Activated CD8-positive, alpha-beta memory T cell treated with anti-CD3 and anti-CD28 coated beads, Interleukin-2, amount 50 U/mL, for 24 hours (primary cell): ENCODE results near the gene SUPT3H.
A peak's percentile ranks its signal among the peaks of the same experiment; 100 is the strongest.

ENCODE experiments used
- DNase-seq: peaks from one replicate; pipeline ENCODE4 v3.0.0-alpha.2; 2020; ENCODE audit errors: extremely low read depth

The SUPT3H gene

GRCh38 chr6:45377554-45378333 lies at the start of gene SUPT3H:
Gene SUPT3H (minus strand): TSS chr6:45377934.
- DNase-seq = peak; percentile 91

GRCh38 chr6:45426251-45426650 lies 48.5 kb upstream of the SUPT3H start:
- DNase-seq = no peak

DNA sequence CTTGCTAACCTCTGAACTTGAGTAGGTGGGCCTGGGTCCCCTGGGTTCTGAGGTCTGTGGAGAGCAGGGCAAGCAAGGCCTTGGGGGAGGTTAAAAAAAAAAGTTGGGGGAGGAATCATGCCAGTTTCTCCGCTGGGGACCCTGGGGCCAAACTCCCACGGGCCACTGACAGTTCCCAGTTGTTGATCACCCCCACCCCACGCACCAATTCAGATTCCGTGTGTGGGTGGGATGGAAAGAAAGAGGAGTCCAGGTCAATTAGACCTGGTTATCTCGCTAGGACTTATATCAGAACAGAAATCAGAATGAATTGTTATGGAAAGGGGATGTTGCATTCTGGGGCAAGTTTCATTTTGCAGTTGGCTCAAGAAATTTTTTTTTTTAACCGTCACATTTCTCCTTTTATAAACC lies 46.7 kb upstream of the SUPT3H start:
- DNase-seq = no peak

DNA sequence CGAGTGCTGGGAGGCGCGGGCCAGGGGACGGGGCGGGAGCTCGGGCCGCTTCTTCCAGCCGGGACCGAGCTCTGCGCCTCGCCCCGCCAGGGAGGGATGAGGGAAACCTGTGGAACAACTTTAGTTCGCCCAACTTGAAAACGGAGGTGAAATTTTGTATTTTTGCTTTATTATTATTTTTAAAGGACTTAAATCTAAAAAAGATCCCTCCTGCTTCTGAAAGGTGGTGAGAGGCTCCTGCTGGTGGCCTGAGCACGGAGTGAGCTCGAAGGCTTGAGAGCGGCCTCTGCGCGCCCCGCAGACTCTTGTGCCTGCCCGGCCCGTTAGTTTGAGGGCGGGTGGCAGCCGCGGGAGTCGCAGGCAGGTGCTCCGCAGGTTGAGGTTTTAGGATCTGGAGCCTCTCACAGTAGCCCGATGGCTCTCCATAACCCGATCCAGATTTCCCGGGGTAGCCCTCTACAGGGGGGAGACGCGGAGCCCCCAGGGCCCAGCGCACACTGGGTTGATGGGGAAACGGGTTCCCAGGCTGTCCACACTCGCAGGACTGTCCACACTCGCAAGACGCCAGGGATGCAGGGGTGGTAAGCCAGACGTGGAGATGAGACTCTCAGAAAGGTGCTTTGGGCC lies 46.2 kb upstream of the SUPT3H start:
- no peak for DNase-seq

GRCh38 chr6:45423111-45423823 lies 45.5 kb upstream of the SUPT3H start:
- DNase-seq = no peak

DNA sequence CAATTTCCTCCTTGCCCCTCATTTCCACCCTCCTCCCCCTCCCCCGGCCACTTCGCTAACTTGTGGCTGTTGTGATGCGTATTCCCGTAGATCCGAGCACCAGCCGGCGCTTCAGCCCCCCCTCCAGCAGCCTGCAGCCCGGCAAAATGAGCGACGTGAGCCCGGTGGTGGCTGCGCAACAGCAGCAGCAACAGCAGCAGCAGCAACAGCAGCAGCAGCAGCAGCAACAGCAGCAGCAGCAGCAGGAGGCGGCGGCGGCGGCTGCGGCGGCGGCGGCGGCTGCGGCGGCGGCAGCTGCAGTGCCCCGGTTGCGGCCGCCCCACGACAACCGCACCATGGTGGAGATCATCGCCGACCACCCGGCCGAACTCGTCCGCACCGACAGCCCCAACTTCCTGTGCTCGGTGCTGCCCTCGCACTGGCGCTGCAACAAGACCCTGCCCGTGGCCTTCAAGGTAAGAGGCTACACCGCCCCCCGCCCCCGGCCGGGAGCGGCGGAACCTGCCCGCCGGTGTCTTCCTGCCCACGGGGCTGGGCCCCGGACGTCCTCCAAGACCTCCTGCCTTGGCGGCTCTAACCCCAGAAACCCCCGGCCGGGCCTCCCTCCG lies 44.9 kb upstream of the SUPT3H start:
- DNase-seq = no peak

- no peak for DNase-seq
Observed at GRCh38 chr6:45421709-45422502, 44.2 kb upstream of the SUPT3H start.

DNA sequence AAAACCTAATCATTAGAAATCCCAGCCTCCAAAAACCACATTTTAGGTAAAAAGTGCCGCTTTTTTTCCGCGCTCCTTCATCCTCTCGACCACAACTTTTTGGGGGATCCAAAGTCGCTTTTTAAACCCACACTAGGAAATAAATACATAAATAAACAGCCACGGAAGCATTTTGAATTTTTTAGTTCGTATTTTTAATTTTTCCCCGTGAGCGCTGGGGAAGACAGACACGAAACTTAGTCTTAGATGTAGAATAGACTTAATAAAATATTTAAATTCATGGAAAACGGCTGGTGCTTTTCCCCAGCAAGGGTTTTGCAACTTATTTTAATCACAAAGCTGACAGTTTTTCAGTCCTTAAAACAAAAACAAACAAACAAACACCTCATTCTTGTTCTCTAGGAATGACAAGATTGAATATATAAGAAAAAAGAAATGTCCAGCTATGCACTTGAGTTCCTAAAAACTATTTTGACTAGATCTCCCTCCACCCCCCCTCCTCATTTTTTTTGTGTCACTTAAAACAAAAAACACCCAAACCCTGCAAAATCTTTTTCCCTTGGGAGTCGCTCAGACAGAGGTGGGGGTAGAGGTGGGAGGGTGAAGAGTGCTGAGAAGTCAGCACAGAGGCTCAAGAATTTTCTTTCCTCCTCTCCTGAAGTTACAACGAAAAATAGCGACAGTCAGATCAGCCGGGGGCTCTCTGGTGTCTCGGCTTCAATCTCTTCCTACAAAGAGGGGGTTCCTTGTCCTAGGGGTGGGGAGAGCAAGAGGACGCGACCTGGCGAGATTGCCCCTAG lies 43.4 kb upstream of the SUPT3H start:
- DNase-seq = no peak

GRCh38 chr6:45420083-45420908 lies 42.6 kb upstream of the SUPT3H start:
- DNase-seq = no peak

GRCh38 chr6:45419571-45420082 lies 41.9 kb upstream of the SUPT3H start:
- DNase-seq = no peak

- no peak for DNase-seq
Observed at GRCh38 chr6:45417436-45417835, 39.7 kb upstream of the SUPT3H start.

DNA sequence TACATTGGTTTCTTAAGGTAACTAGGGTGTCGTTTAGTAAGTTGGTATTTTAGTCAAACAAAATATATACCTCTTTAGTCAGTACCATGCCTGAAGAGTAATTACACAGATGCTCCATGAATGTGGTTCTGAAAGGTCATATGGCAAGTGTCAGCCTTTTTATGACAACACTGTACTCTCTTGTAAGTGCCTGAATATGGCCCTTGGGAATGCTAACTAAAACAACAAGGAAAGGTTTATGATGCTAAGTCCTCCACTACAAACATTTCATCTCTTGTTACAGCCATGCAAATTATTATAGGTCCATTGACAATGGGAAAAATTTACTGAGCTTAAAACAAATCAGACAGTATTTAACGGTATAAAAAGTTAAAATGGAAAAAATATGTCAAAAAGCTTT lies 39.0 kb upstream of the SUPT3H start:
- no peak for DNase-seq

- DNase-seq = no peak
Observed at GRCh38 chr6:45415788-45416518, 38.2 kb upstream of the SUPT3H start.

DNA sequence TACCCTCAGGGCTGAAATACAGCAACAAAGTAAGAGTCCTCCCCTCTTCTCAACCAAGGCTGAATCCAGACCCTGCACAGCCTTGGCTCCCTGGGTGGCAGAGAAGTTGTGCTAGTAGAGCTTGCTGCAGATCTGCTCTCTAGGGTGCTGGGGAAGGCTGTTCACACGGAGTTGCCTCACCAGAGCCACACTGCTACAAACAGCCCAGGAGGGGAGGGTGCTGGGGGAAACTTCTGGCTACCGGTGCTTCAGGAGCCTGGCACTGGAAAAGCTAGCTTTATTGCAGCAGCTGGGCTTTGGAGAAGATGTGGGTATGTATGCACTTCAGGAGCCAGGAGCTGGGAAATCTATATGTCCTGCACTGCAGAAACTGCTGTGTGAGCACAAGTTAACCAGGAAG lies 37.6 kb upstream of the SUPT3H start:
- no peak for DNase-seq

GRCh38 chr6:45411959-45412358 lies 34.2 kb upstream of the SUPT3H start:
- no peak for DNase-seq

GRCh38 chr6:45400021-45400420 lies 22.3 kb upstream of the SUPT3H start:
- DNase-seq = no peak

DNA sequence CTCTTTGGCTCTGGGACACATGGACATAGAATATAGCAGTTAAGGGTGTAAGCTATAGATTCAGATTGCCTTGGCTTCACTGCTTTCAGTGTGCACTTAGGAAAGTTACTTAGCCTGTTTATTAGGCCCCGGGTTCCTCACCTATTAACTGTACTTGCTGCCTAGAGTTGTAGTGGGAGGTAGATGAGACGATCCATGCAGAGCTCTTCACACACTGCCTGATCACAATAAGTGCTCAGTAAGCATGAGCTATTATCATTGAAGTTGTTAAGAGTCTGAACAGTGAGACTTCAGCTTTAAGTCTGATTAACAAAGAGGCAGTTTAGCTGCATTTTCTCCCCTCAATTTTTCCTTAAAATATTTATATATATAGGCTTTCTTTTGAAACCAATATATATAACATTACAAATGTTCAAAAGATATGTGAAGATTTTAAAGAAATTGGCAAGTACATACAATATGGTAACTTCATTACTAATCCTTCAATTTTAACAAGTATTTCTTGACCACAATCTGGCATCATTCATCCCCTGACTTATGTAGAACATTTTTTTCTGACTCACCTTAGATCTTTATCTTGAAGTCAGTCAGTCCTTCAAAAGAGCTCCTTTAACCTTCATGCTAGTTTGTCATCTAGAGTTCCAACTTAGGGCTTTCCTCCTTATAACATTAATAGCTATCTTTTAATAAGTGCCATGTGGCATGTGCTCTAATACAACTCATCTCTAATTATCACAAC lies 20.5 kb upstream of the SUPT3H start:
- DNase-seq = no peak

DNA sequence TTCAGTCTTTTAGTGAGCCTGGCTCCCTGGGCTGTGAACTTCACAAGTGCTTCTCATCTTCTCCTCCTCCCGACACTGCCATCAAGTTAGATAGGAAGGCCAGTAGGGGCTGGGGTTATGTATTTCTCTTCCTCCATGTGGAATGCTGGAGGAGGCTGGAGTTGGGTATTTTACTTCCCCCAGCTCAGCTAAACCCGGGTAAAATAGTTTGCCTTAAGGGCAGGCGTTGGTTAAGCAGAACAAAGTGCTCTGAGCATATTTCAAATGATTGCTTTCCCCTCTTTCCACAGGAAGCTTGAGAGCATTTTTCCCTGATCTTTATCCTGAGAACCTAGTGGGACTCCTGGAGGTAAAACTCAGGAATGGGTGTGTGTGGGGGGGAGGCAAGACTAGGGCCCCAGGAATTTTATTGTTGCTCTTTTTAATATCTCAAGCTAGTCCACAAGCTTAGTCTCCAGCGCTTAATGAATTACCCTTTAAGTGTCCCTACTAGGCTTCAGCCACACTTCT lies 16.9 kb upstream of the SUPT3H start:
- no peak for DNase-seq
